Activated naive CD4-positive, alpha-beta T cell treated with anti-CD3 and anti-CD28 coated beads, Interleukin-2, amount 50 U/mL, for 24 hours (primary cell): Measurements from ENCODE around the gene LRRC27.

Source experiments
- H3K27ac Mint-ChIP-seq: one replicate; pipeline ENCODE4 v1.8.0; 2021; ENCODE audit warnings: mild to moderate bottlenecking, mixed read lengths
- H3K27me3 Mint-ChIP-seq: one replicate; pipeline ENCODE4 v1.8.0; 2021; ENCODE audit warnings: mixed read lengths
- H3K36me3 Mint-ChIP-seq: one replicate; pipeline ENCODE4 v1.8.0; 2021; ENCODE audit warnings: mixed read lengths
- H3K4me1 Mint-ChIP-seq: one replicate; pipeline ENCODE4 v1.8.0; 2021; ENCODE audit warnings: mixed read lengths
- H3K4me3 Mint-ChIP-seq: one replicate; pipeline ENCODE4 v1.8.0; 2021; ENCODE audit warnings: mild to moderate bottlenecking, mixed read lengths
- H3K9me3 Mint-ChIP-seq: one replicate; pipeline ENCODE4 v1.8.0; 2021; ENCODE audit warnings: mixed read lengths

Gene LRRC27

GRCh38 chr10:132298038-132298881 is 33.7 kb upstream of the LRRC27 start:
- H3K27me3 Mint-ChIP-seq = no peaks in the 10 kb centered on the region
- peaks cover 5% of the 10 kb centered on the region for H3K4me1 Mint-ChIP-seq
- no peaks in the 10 kb centered on the region for H3K36me3 Mint-ChIP-seq
- H3K27ac Mint-ChIP-seq = no peak overlapping the region
- H3K4me3 Mint-ChIP-seq = no peak overlapping the region
- no peaks in the 10 kb centered on the region for H3K9me3 Mint-ChIP-seq

DNA sequence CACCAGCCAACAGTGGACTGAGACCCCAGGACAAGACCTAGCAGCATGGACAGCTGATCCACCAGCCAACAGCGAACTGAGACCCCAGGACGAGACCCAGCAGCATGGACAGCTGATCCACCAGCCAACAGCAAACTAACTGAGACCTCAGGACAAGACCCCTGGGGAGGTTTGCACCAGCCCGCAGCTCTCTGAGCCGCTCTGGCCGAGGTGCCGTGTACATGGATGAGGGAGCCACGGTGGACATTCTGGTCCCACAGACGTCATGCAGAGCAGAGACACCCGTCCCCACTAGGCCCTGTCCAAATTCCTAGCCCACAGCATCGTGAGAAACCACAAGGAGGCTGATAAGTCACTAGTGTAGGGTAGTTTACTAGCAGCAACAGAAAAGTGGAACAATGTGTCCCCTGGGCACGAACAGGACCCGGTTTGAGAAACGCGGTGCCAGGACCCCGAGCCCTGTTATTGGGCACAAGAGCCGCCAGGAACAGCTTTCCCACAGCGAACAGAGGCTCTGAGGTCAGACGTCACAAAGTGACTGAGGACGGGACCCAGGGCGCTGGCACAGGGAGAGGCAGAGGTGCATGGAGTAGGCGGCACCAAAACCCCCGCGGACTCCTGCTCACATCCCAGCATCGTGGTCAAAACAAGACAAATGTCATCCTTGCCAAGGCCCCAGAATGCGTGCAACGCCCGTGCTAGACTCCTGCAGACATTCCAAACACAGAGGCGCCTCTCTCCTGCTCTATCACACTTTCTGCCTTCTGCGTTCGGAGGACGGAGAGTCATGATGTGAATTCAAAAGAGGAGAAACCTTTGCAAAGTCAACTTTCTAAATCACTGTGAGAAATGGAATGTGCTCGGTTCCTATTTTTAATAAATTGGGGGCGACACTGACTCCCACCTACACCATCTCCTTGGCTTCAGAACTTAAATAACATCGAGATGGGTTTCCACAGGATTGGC is 32.3 kb upstream of the LRRC27 start:
- Mint-ChIP-seq H3K27me3 (no peaks in the 10 kb centered on the region), H3K36me3 (no peaks in the 10 kb centered on the region), H3K9me3 (no peaks in the 10 kb centered on the region), H3K4me1 (peaks cover 5% of the 10 kb centered on the region), H3K27ac (no peak overlapping the region), H3K4me3 (no peak overlapping the region)

GRCh38 chr10:132300582-132300981 is 31.4 kb upstream of the LRRC27 start:
- Mint-ChIP-seq H3K9me3 (no peaks in the 10 kb centered on the region), H3K27me3 (no peaks in the 10 kb centered on the region), H3K4me1 (peaks cover 6% of the 10 kb centered on the region), H3K4me3 (no peak overlapping the region), H3K27ac (no peak overlapping the region), H3K36me3 (no peaks in the 10 kb centered on the region)

- H3K9me3 Mint-ChIP-seq = no peaks in the 10 kb centered on the region
- no peak overlapping the region for H3K27ac Mint-ChIP-seq
- no peaks in the 10 kb centered on the region for H3K27me3 Mint-ChIP-seq
- H3K4me3 Mint-ChIP-seq = no peak overlapping the region
- no peaks in the 10 kb centered on the region for H3K36me3 Mint-ChIP-seq
- H3K4me1 Mint-ChIP-seq = peaks cover 17% of the 10 kb centered on the region
Measured at GRCh38 chr10:132301371-132302330, 30.3 kb upstream of the LRRC27 start.

GRCh38 chr10:132302421-132303310 is 29.3 kb upstream of the LRRC27 start:
- Mint-ChIP-seq H3K4me3 (no peak overlapping the region), H3K27ac (no peak overlapping the region), H3K9me3 (no peaks in the 10 kb centered on the region), H3K4me1 (peaks cover 16% of the 10 kb centered on the region), H3K36me3 (no peaks in the 10 kb centered on the region), H3K27me3 (no peaks in the 10 kb centered on the region)

- Mint-ChIP-seq H3K27me3 (no peaks in the 10 kb centered on the region), H3K4me3 (no peak overlapping the region), H3K36me3 (no peaks in the 10 kb centered on the region), H3K9me3 (no peaks in the 10 kb centered on the region), H3K4me1 (peaks cover 16% of the 10 kb centered on the region), H3K27ac (no peak overlapping the region)
Measured at GRCh38 chr10:132303361-132304115, 28.5 kb upstream of the LRRC27 start.

DNA sequence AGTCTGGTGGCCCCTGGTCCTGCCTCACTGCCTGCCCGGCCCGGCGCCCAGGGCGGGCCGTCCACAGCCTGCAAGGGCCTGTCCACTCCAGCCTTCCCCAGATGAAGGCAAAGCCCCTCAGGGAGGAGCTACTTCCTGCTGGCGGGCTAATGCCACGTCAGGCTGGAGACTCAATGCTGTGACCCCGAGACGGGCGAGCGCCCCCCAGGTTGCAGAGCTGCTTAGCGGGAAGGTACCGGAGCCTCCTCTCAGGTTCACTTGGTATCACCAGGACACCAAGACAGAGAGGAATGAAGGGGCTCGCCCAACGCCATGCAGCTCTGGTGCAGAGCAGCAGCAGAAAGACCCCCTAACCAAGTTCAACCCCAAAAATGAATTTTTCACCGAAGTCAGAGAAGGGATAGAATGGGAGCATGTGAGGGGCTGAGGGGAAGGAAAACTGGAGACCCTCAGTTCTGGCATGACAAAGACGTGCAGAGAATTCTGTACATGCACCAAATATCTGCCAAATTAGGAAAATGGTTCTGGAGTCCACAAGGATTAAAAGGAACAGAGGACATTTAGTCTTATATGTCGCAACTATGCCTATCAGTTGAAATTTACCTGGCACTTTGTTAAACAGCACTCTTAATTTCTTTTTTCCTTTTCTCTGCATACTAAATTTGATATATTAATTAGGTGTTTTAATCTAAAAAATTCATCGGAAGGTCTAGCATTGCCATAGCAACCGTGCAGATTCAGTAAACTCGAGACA is 27.1 kb upstream of the LRRC27 start:
- peaks cover 16% of the 10 kb centered on the region for H3K4me1 Mint-ChIP-seq
- H3K27ac Mint-ChIP-seq = no peak overlapping the region
- H3K9me3 Mint-ChIP-seq = no peaks in the 10 kb centered on the region
- H3K36me3 Mint-ChIP-seq = no peaks in the 10 kb centered on the region
- H3K4me3 Mint-ChIP-seq = no peak overlapping the region
- no peaks in the 10 kb centered on the region for H3K27me3 Mint-ChIP-seq

- peak overlapping the region; percentile 91 for H3K4me3 Mint-ChIP-seq
- no peaks in the 10 kb centered on the region for H3K9me3 Mint-ChIP-seq
- H3K36me3 Mint-ChIP-seq = no peaks in the 10 kb centered on the region
- H3K27me3 Mint-ChIP-seq = no peaks in the 10 kb centered on the region
- H3K27ac Mint-ChIP-seq = no peak overlapping the region
- peaks cover 16% of the 10 kb centered on the region for H3K4me1 Mint-ChIP-seq
Measured at GRCh38 chr10:132305654-132306342, 26.2 kb upstream of the LRRC27 start.

DNA sequence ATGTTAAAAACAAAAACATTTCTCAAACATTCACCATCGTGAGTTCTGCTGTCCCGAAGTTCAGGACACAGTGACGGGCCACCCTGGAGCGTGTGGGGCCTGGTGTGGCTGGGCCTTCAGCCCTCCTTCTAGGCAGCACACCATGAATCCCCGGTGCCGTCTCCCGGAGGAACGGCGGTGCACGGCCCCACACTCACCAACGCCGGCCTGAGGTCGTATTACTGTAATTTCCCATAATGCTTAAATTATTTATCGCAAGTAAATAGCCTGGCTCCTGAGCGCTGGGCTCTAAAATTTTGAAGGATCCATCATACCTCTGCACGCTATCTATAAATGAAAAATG is 25.7 kb upstream of the LRRC27 start:
- H3K4me1 Mint-ChIP-seq = peaks cover 16% of the 10 kb centered on the region
- H3K4me3 Mint-ChIP-seq = peak overlapping the region; percentile 91
- no peaks in the 10 kb centered on the region for H3K36me3 Mint-ChIP-seq

DNA sequence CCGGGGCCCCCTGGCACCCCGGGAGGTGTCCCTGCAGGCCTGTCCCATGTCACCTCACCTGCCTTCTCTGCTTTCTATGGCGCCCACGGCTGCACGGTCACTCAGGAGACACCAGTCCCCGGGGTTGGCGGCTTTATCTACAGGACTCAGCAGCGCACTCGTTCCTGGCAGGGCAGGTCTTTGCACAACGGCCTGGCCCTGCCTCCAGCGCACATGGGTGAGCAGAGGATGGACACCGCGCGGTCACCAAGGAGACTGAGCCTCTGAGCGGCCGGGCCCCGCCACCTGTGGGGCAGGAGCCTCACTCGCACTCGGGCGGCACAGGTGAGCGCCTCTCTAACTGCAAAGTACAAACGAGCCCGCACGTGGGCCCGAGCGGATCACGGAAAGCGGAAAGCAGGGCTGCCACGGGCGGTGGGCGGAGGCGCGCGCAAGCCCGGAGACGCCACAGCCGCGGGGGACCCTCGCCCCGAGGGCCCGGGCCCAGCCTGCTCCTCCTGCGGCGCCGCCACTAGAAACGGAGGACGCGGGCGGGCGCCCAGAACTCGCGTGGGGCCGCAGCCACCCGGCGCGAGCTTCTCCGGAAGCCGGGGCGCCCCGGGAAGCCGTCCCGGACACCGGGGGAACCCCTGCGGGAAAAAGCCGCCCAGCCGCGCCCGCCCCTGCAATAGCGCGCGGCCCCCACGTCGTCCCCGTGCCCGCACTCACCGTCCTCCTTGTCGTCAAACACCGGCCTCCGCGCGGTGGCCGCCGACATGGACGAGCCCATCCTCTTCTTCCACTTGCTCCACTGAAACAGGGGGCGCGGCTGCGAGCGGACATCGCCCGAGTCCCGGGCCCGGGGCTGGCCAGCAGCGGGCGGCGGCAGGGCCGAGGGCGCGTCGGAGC is 24.9 kb upstream of the LRRC27 start:
- H3K4me3 Mint-ChIP-seq = peak overlapping the region; percentile 91
- H3K9me3 Mint-ChIP-seq = no peaks in the 10 kb centered on the region
- H3K36me3 Mint-ChIP-seq = no peaks in the 10 kb centered on the region
- H3K27ac Mint-ChIP-seq = peak overlapping the region; percentile 68
- H3K27me3 Mint-ChIP-seq = no peaks in the 10 kb centered on the region
- H3K4me1 Mint-ChIP-seq = peaks cover 16% of the 10 kb centered on the region

More for the DNA sequence above, 25.7 kb upstream of the LRRC27 start:
- H3K27ac Mint-ChIP-seq = no peak overlapping the region
- no peaks in the 10 kb centered on the region for H3K9me3 Mint-ChIP-seq
- no peaks in the 10 kb centered on the region for H3K27me3 Mint-ChIP-seq

GRCh38 chr10:132307823-132308586 is 24.0 kb upstream of the LRRC27 start, which contains the start of gene STK32C:
TSS of gene STK32C (minus strand) at chr10:132307950. CDS start at chr10:132307833, 117 bp downstream.
- Mint-ChIP-seq H3K4me1 (peaks cover 16% of the 10 kb centered on the region), H3K4me3 (peak within 1 kb of the TSS; percentile 91), H3K9me3 (no peaks in the 10 kb centered on the region), H3K27me3 (no peaks in the 10 kb centered on the region), H3K36me3 (no peaks in the 10 kb centered on the region), H3K27ac (peak within 1 kb of the TSS; percentile 74)
